Ovary (tissue), 3 donors: ENCODE data around the gene OSBPL8.

Experiments used
- EP300 ChIP-seq: sonication (generic); formaldehyde crosslinking; IDR thresholded peaks from one replicate; pipeline ENCODE4 v1.6.1; 2017; ENCODE audit warnings: antibody characterized with exemption
- TF ChIP-seq, protein P1 (sequence below), 3 donors: fragments of 450-650 bp in 2 of 3; fragments of 200-600 bp in 1 of 3; IDR thresholded peaks; one replicate each; pipeline versions ENCODE4 v1.5.1 to v1.8.0; 2016 to 2022; ENCODE audit warnings: antibody characterized with exemption in 3 of 3, mild to moderate bottlenecking in 1 of 3
- donor health status: DM: no; HTN: no; CAD: no.

- TF ChIP-seq, protein P1, sequence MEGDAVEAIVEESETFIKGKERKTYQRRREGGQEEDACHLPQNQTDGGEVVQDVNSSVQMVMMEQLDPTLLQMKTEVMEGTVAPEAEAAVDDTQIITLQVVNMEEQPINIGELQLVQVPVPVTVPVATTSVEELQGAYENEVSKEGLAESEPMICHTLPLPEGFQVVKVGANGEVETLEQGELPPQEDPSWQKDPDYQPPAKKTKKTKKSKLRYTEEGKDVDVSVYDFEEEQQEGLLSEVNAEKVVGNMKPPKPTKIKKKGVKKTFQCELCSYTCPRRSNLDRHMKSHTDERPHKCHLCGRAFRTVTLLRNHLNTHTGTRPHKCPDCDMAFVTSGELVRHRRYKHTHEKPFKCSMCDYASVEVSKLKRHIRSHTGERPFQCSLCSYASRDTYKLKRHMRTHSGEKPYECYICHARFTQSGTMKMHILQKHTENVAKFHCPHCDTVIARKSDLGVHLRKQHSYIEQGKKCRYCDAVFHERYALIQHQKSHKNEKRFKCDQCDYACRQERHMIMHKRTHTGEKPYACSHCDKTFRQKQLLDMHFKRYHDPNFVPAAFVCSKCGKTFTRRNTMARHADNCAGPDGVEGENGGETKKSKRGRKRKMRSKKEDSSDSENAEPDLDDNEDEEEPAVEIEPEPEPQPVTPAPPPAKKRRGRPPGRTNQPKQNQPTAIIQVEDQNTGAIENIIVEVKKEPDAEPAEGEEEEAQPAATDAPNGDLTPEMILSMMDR (IDR thresholded peaks at IDR 0.05): no peak
- no peak for TF ChIP-seq EP300
Observed at GRCh38 chr12:76332606-76333005, 227.0 kb downstream of the OSBPL8 start.
